CD14-positive monocyte (primary cell): Measurements from ENCODE around the gene PIH1D1. TPM values are rescaled to one million over a fixed set of nuclear protein-coding genes. Genes with fewer than 3 reads are reported as not detected.

ENCODE experiments used
- DNase-seq, 3 donors: peaks; one replicate each; pipeline ENCODE4 v3.0.0-alpha.2; 2011 to 2022
- H2AFZ ChIP-seq: 2 replicates; pipeline ENCODE4 v1.6.0; 2012; ENCODE audit warnings: mild to moderate bottlenecking, low read depth, low read length, inconsistent platforms; ENCODE audit not compliant: insufficient read depth, poor library complexity, severe bottlenecking
- H3K27ac ChIP-seq, 2 donors: 1 replicate in 1 of 2; 2 replicates in 1 of 2; pipeline ENCODE4 v1.5.1; 2012 to 2013; ENCODE audit warnings: low read length in 2 of 2, control low read depth in 1 of 2, inconsistent platforms in 1 of 2, low read depth in 1 of 2, mild to moderate bottlenecking in 1 of 2
- H3K27me3 ChIP-seq, 2 donors: one replicate each; pipeline versions ENCODE4 v1.6.0 to v1.6.1; 2011 to 2013; ENCODE audit warnings: low read length in 2 of 2; ENCODE audit not compliant: control insufficient read depth in 2 of 2, insufficient read depth in 2 of 2
- H3K36me3 ChIP-seq, 2 donors: replicated peaks in 1 of 2; 1 replicate in 1 of 2; 2 replicates in 1 of 2; pipeline versions ENCODE4 v1.5.1 to v1.6.1; 2012 to 2013; ENCODE audit warnings: low read length in 2 of 2, control low read depth in 1 of 2, inconsistent platforms in 1 of 2, mild to moderate bottlenecking in 1 of 2; ENCODE audit not compliant: insufficient read depth in 2 of 2, control insufficient read depth in 1 of 2
- H3K4me1 ChIP-seq, 2 donors: 1 replicate in 1 of 2; 2 replicates in 1 of 2; pipeline versions ENCODE4 v1.5.1 to v1.6.1; 2012 to 2013; ENCODE audit warnings: low read length in 2 of 2, control low read depth in 1 of 2, inconsistent platforms in 1 of 2, mild to moderate bottlenecking in 1 of 2, moderate library complexity in 1 of 2; ENCODE audit not compliant: insufficient read depth in 2 of 2, control insufficient read depth in 1 of 2
- H3K4me2 ChIP-seq: replicated peaks from 2 replicates; pipeline ENCODE3; 2012; ENCODE audit warnings: low read length, moderate library complexity, mild to moderate bottlenecking; ENCODE audit not compliant: poor library complexity, severe bottlenecking; ENCODE audit errors: extremely low read depth
- H3K4me3 ChIP-seq, 3 experiments: fragments of 200-600 bp in 1 of 3; sonication (generic) in 1 of 3; replicated peaks in 1 of 3; 1 replicate in 2 of 3; 2 replicates in 1 of 3; pipeline ENCODE4 v1.5.1; 2011 to 2013; ENCODE audit warnings: low read length in 3 of 3, mild to moderate bottlenecking in 3 of 3, control low read depth in 2 of 3, low read depth in 2 of 3, inconsistent platforms in 1 of 3, moderate library complexity in 1 of 3
- H3K79me2 ChIP-seq: 2 replicates; pipeline ENCODE4 v1.6.0; 2012; ENCODE audit warnings: mild to moderate bottlenecking, control low read depth, inconsistent platforms, low read length, moderate library complexity; ENCODE audit not compliant: insufficient read depth
- H3K9ac ChIP-seq: 2 replicates; pipeline ENCODE4 v1.6.0; 2017; ENCODE audit warnings: low read length, mild to moderate bottlenecking; ENCODE audit not compliant: insufficient read depth, poor library complexity, severe bottlenecking
- H3K9me3 ChIP-seq, 2 donors: replicated peaks in 1 of 2; 1 replicate in 1 of 2; 2 replicates in 1 of 2; pipeline versions ENCODE4 v1.5.1 to v1.6.1; 2012 to 2013; ENCODE audit warnings: low read length in 2 of 2, control low read depth in 1 of 2; ENCODE audit not compliant: control insufficient read depth in 1 of 2, insufficient read depth in 1 of 2
- H4K20me1 ChIP-seq: 2 replicates; pipeline ENCODE4 v1.6.0; 2012; ENCODE audit warnings: mild to moderate bottlenecking, low read length, control low read depth, moderate library complexity; ENCODE audit not compliant: insufficient read depth
- H3K27ac Mint-ChIP-seq, 7 donors: one replicate each; pipeline ENCODE4 v1.8.0; 2020; ENCODE audit warnings: mild to moderate bottlenecking in 7 of 7, mixed read lengths in 7 of 7, moderate library complexity in 6 of 7, inconsistent platforms in 2 of 7
- H3K27me3 Mint-ChIP-seq, 3 donors: one replicate each; pipeline ENCODE4 v1.8.0; 2021 to 2022; ENCODE audit warnings: low read depth in 3 of 3, mild to moderate bottlenecking in 3 of 3, mixed read lengths in 3 of 3, moderate library complexity in 3 of 3, inconsistent platforms in 1 of 3
- H3K36me3 Mint-ChIP-seq, 2 donors: one replicate each; pipeline ENCODE4 v1.8.0; 2020; ENCODE audit warnings: mixed read lengths in 2 of 2, inconsistent platforms in 1 of 2, mild to moderate bottlenecking in 1 of 2
- H3K4me1 Mint-ChIP-seq: one replicate; pipeline ENCODE4 v1.8.0; 2020; ENCODE audit warnings: mild to moderate bottlenecking, mixed read lengths
- H3K4me3 Mint-ChIP-seq, 2 donors: one replicate each; pipeline ENCODE4 v1.8.0; 2020; ENCODE audit warnings: mild to moderate bottlenecking in 2 of 2, mixed read lengths in 2 of 2, moderate library complexity in 1 of 2
- H3K9me3 Mint-ChIP-seq, 7 donors: one replicate each; pipeline ENCODE4 v1.8.0; 2020 to 2022; ENCODE audit warnings: mixed read lengths in 7 of 7, mild to moderate bottlenecking in 6 of 7, moderate library complexity in 6 of 7, inconsistent platforms in 2 of 7
- WGBS: methylation state at CpG from one replicate; pipeline ENCODE4 v1.1.5; 2013; ENCODE audit warnings: missing lambda C conversion rate; ENCODE audit not compliant: insufficient coverage; 5-methylcytosine and 5-hydroxymethylcytosine counted together
- intact Hi-C, 2 donors: fragments of 100-400 bp; cut with micrococcal nuclease; formaldehyde crosslinking; loops; one replicate each; pipeline versions ENCODE4 v1.15.0 to v1.15.1; 2023
- polyA plus RNA-seq, 3 donors: library from polyadenylated mRNA; depleted of rRNA in 1 of 3; unstranded in 2 of 3; stranded (reverse) in 1 of 3; fragments of 300-500 nt in 2 of 3; fragments of >200 nt in 1 of 3; fragmentation: Illumina TruSeq in 2 of 3; gene quantifications; 1 replicate in 2 of 3; 2 replicates in 1 of 3; pipeline ENCODE4 v1.2.3, GENCODE V29; 2012 to 2021
- TF ChIP-seq, protein P1 (sequence below): fragments of 200-600 bp; IDR thresholded peaks from one replicate; pipeline ENCODE4 v1.8.0; 2022; ENCODE audit warnings: antibody characterized with exemption, mild to moderate bottlenecking

PIH1D1 gene
- polyA plus RNA-seq, 3 donors: 62.3 to 102 (median 83.9) TPM

DNA sequence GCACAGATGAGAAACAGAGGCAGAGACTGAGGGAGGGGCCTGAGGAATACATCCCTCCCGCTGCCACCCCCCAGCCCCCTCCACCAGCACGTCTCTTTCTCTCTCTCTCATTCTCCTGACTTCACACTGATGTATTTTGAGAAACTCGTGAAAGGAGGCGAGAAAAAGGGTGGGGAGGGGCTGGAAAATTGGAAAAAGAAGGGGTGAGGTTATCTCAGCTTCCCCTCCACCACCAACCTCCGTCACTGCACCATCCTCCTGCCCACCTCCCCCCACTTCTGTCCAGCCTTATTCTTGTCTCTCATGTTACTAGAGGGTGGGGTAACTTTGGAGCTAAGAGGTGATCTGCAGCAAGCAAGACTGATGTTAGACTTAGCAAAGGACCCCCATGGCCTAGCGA is 11.8 kb downstream of the PIH1D1 start:
- peaks cover 36% of the 10 kb centered on the region for H3K4me1 Mint-ChIP-seq
- Histone ChIP-seq H2AFZ (no peak overlapping the region), H3K9me3 (peaks cover 0 to 31% of the 10 kb centered on the region in 2 donors), H3K36me3 (no peaks in the 10 kb centered on the region), H3K4me3 (no peak overlapping the region), H3K4me2 (no peak overlapping the region), H3K27me3 (peaks cover 67 to 76% of the 10 kb centered on the region in 2 donors), H3K27ac (no peak overlapping the region), H3K9ac (no peak overlapping the region), H3K79me2 (no peaks in the 10 kb centered on the region), H4K20me1 (no peaks in the 10 kb centered on the region), H3K4me1 (peaks cover 30 to 39% of the 10 kb centered on the region in 2 donors)
- intact Hi-C loops: loop anchor here (5.0 to 10.0 kb wide), 2 partner anchors 48 to 175 kb away; no protein-coding TSS in a partner anchor
- TF ChIP-seq, protein P1, sequence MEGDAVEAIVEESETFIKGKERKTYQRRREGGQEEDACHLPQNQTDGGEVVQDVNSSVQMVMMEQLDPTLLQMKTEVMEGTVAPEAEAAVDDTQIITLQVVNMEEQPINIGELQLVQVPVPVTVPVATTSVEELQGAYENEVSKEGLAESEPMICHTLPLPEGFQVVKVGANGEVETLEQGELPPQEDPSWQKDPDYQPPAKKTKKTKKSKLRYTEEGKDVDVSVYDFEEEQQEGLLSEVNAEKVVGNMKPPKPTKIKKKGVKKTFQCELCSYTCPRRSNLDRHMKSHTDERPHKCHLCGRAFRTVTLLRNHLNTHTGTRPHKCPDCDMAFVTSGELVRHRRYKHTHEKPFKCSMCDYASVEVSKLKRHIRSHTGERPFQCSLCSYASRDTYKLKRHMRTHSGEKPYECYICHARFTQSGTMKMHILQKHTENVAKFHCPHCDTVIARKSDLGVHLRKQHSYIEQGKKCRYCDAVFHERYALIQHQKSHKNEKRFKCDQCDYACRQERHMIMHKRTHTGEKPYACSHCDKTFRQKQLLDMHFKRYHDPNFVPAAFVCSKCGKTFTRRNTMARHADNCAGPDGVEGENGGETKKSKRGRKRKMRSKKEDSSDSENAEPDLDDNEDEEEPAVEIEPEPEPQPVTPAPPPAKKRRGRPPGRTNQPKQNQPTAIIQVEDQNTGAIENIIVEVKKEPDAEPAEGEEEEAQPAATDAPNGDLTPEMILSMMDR: no peak
- peaks cover 0 to 38% (median 28%) of the 10 kb centered on the region in 7 donors for H3K9me3 Mint-ChIP-seq
- H3K27me3 Mint-ChIP-seq: peaks cover 74 to 81% (median 77%) of the 10 kb centered on the region in 3 donors
- 88% methylated on average over 1 of the region's 6 CpGs for WGBS
- H3K4me3 Mint-ChIP-seq: peak overlapping the region in 1 of 2 donors; percentile 67
- no peak for DNase-seq
- peaks cover 10 to 17% of the 10 kb centered on the region in 2 donors for H3K36me3 Mint-ChIP-seq
- H3K27ac Mint-ChIP-seq: no peak overlapping the region

DNA sequence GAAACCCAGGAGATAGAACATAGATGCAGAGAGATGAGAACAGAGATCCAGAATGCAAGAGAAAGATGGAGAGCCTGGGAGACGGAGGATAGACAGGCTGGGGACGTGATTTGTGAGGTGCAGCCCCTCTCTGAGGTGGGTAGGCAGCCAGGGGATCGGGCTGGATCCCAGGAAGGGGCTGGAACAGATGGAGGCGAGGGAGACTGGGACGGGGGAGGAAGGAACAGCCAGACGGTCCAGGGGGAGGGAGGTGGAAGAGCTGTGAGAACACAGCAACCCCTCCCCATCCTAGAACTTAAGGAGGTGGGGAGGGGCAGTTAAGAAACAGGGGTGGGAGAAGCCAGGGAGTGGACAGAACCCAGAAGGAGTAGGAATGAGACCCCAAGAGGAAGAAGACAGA is 13.4 kb downstream of the PIH1D1 start:
- no peak for DNase-seq
- Histone ChIP-seq H4K20me1 (no peaks in the 10 kb centered on the region), H3K36me3 (no peaks in the 10 kb centered on the region), H3K9me3 (peaks cover 0 to 38% of the 10 kb centered on the region in 2 donors), H3K4me1 (peaks cover 22 to 24% of the 10 kb centered on the region in 2 donors), H3K9ac (no peak overlapping the region), H3K4me2 (no peak overlapping the region), H3K79me2 (no peaks in the 10 kb centered on the region), H2AFZ (no peak overlapping the region), H3K27me3 (peaks cover 72 to 92% of the 10 kb centered on the region in 2 donors), H3K4me3 (no peak overlapping the region), H3K27ac (no peak overlapping the region)
- peaks cover 0 to 47% (median 31%) of the 10 kb centered on the region in 7 donors for H3K9me3 Mint-ChIP-seq
- intact Hi-C loops: loop anchor here in 1 of 2 donors (10.0 kb wide), 1 partner anchor 173 kb away; no protein-coding TSS in a partner anchor
- no peak overlapping the region for H3K27ac Mint-ChIP-seq
- H3K4me3 Mint-ChIP-seq: peak overlapping the region in 1 of 2 donors; percentile 59
- peaks cover 32% of the 10 kb centered on the region for H3K4me1 Mint-ChIP-seq
- H3K36me3 Mint-ChIP-seq: peaks cover 10 to 19% of the 10 kb centered on the region in 2 donors
- H3K27me3 Mint-ChIP-seq: peaks cover 90 to 96% (median 93%) of the 10 kb centered on the region in 3 donors
- WGBS: 8% methylated on average over 2 of the region's 6 CpGs
- TF ChIP-seq, protein P1: no peak
